ENCODE data around the gene FREM1.

Gene FREM1

DNA sequence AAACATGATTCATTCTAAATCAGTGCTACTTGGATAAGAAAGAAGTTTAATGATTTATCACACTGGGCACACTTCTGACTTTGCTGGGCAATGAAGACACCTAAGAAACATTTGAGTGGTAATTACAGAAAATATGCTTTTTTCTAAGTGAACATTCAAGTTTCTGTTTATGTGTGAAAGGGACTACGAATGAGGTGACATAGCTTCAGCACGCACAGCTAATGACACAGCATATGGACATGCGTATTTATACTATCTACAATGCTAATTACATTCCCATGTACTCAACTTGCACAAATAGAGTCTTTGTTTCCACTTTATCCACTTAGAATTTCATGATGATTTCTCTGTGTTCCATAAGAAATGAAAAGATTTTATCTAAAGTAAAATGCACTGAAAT lies 40.6 kb downstream of the FREM1 start:
- H3K4me3 ChIP-seq (ENCODE audit: control insufficient read depth, low read depth, low read length), result no peak overlapping the region
- TF ChIP-seq, protein P1, sequence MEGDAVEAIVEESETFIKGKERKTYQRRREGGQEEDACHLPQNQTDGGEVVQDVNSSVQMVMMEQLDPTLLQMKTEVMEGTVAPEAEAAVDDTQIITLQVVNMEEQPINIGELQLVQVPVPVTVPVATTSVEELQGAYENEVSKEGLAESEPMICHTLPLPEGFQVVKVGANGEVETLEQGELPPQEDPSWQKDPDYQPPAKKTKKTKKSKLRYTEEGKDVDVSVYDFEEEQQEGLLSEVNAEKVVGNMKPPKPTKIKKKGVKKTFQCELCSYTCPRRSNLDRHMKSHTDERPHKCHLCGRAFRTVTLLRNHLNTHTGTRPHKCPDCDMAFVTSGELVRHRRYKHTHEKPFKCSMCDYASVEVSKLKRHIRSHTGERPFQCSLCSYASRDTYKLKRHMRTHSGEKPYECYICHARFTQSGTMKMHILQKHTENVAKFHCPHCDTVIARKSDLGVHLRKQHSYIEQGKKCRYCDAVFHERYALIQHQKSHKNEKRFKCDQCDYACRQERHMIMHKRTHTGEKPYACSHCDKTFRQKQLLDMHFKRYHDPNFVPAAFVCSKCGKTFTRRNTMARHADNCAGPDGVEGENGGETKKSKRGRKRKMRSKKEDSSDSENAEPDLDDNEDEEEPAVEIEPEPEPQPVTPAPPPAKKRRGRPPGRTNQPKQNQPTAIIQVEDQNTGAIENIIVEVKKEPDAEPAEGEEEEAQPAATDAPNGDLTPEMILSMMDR (IDR thresholded peaks at IDR 0.05; ENCODE audit: control insufficient read depth, insufficient read depth, low read depth, low read length, missing control alignments), result no peak
- no peak for DNase-seq (ENCODE audit: low read depth)

DNA sequence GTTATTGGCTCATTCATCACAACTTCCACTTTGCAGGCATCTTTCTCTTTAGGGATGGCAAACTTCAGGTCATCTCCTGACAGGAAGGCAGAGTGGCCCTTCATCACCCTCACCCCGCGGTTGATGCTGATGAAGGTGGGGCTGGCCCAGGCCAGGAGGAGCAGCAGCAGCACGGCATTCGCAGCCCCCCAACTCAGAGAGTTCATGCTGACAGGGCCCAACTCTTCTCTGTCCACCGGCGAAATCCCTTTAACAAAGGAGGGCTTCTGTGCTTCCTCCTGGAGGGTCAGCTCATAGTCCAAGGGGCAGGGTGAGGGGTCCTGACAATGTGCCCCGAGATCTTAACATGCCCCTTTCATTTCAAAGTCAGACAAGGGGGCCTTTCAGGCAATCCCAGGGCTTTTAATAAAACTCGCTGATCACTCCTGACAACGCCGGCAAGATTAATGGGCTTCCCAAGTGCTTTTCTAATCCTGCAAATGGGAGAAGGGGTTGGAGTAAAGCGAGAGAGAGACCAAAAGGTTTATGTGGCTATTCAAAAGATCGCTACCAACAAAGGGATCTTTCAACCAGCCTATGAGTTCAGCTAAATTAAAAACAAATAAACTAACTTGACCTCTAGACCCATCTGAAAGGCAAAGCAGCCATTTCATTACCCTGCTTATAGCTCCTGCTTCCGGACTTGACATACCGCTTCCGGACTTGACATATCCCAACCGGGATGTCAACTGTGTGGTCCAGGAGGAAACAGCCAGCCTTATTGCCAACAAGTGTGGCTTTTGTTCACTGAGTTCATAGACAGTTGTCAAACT lies 41.2 kb downstream of the FREM1 start:
- no peak overlapping the region for H3K4me3 ChIP-seq (ENCODE audit: control insufficient read depth, low read depth, low read length)
- no peak for DNase-seq (ENCODE audit: low read depth)
- TF ChIP-seq, protein P1 (IDR thresholded peaks at IDR 0.05; ENCODE audit: control insufficient read depth, insufficient read depth, low read depth, low read length, missing control alignments), result no peak

DNA sequence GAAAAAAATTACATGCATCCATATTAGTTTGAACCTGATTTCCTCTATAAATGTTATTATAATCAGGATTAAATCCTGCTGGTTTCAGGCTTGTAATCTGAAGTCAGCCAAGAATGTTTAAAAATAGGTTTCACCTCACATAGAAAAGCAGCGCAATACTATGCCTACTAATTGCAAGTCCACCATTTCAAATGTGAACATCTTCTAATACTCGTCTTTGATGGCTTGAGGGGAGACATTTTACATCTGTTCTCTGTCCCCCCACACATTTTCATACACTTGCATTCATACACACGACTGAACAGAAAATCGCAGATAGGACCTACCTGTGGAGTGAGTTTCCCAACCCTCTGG lies 41.8 kb downstream of the FREM1 start:
- no peak for DNase-seq (ENCODE audit: low read depth)
- H3K4me3 ChIP-seq (ENCODE audit: control insufficient read depth, low read depth, low read length), result no peak overlapping the region
- TF ChIP-seq, protein P1 (IDR thresholded peaks at IDR 0.05; ENCODE audit: control insufficient read depth, insufficient read depth, low read depth, low read length, missing control alignments), result no peak

- no peak overlapping the region for H3K4me3 ChIP-seq (ENCODE audit: control insufficient read depth, low read depth, low read length)
- TF ChIP-seq, protein P1 (IDR thresholded peaks at IDR 0.05; ENCODE audit: control insufficient read depth, insufficient read depth, low read depth, low read length, missing control alignments), result no peak
- DNase-seq (ENCODE audit: low read depth), result no peak
Measured at GRCh38 chr9:14866200-14866749, 44.0 kb downstream of the FREM1 start.

DNA sequence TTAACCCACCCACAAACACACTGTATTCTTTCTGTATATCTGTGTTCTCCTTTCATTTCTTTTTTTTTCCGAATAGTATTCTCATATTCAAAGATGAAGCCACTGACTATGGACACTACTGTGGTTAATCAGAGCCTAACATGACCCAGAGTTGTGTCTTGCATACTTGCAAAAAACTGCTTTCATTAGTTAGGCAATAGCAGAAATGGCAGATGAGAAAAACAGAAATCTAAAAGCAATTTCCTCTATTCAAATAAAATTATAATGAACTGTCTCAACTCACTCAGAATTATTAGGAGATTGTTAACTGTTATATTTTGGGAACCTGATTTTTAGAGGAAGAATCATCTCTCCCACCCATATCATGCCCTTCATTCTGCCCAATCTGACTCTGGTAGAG lies 45.9 kb downstream of the FREM1 start:
- TF ChIP-seq, protein P1 (IDR thresholded peaks at IDR 0.05; ENCODE audit: control insufficient read depth, insufficient read depth, low read depth, low read length, missing control alignments), result no peak
- H3K4me3 ChIP-seq (ENCODE audit: control insufficient read depth, low read depth, low read length), result no peak overlapping the region
- no peak for DNase-seq (ENCODE audit: low read depth)

GRCh38 chr9:14863402-14863801 lies 46.8 kb downstream of the FREM1 start:
- DNase-seq (ENCODE audit: low read depth), result no peak
- H3K4me3 ChIP-seq (ENCODE audit: control insufficient read depth, low read depth, low read length), result no peak overlapping the region
- TF ChIP-seq, protein P1 (IDR thresholded peaks at IDR 0.05; ENCODE audit: control insufficient read depth, insufficient read depth, low read depth, low read length, missing control alignments), result no peak

Data from AG09309 (cell line).